T-helper 22 cell (primary cell): Measurements from ENCODE around the gene RFC2.
"Not testable (repeated sequence)": the region's sequence is repeated elsewhere in the genome, so short reads cannot be mapped to it uniquely, and the experiment has no call there.

Source experiments
- DNase-seq: peaks from one replicate; pipeline ENCODE4 v3.0.0-alpha.2; 2020; ENCODE audit warnings: low read depth

The RFC2 gene

GRCh38 chr7:74248156-74248555 is 6.0 kb downstream of the RFC2 start:
- no peak for DNase-seq

DNA sequence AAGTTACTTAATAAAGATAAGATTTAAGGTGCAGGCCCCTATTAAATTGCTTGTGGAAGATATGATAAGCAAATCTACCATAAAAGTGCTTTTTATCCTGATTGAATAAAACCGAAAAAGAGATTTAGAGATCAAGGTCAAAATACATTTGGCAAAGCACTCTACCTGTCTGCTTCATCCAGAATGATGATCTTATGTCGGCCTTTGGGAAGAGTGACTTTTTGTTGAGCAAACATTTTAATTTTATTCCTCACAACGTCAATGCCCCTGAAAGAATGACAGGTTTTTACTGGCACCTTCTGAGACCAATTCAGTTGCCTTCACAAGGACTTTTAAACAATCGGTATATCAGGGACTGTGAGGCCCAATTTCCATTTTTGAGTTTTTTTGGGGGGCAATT is 7.7 kb downstream of the RFC2 start:
- DNase-seq, result no peak

GRCh38 chr7:74242122-74242443 is 12.1 kb downstream of the RFC2 start:
- no peak for DNase-seq

DNA sequence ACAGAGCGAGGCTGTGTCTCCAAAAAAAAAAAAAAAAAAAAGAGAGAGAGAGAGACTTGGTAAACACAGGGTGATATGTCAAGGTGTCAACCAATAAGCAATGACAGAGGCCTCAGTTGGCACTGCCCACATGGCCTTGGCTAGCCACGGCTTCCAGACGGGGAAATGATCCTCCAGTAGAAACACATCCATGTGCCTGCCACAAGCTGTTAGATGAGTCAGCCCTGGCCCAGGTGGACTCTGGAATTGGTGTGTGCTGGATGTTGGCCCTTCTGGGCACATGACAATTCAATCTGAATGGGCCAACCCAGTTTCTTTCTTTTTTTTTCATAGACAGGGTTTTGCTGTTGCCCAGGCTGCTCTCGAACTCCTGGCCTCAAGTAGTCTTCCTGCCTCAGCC is 13.7 kb downstream of the RFC2 start:
- DNase-seq, result no peak

- DNase-seq, result no peak
Measured at GRCh38 chr7:74236284-74236683, 17.9 kb downstream of the RFC2 start.

GRCh38 chr7:74235518-74236268 is 18.5 kb downstream of the RFC2 start:
- no peak for DNase-seq

- DNase-seq, result no peak
Measured at GRCh38 chr7:74233655-74234285, 20.4 kb downstream of the RFC2 start.

GRCh38 chr7:74231232-74231590 is 23.0 kb downstream of the RFC2 start:
- DNase-seq, result no peak

DNA sequence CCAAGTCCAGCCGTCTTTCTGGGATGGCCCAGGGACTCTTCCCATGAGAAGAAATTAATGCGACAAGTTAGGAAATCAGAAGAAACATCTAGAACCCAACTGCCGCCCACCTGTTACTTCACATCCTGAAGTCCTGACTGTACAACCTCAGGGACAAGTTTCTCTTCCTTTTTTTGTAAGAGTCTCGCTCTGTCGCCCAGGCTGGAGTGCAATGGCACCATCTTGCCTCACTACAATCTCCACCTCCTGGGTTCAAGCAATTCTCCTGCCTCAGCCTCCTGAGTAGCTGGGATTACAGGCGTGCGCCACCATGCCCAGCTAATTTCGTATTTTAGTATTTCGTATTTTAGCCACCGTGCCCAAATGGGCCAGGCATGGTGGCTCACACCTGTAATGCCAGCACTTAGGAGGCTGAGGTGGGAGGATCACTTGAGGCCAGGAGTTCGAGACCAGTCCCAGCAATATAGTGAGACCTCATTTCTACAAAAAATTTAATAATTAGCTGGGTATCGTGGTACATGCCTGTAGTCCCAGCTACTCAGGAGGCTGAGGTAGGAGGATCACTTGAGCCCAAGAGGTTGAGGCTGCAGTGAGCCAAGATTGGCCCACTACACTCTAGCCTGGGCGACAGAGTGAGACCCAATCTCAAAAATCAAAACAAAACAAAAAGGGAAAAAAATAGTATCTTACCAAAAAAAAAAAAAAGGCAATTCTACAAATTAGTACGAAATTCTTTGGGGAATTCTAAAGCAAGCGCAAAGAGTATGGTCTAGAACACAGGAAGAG is 23.6 kb downstream of the RFC2 start:
- DNase-seq, result no peak

- DNase-seq, result no peak
Measured at GRCh38 chr7:74228951-74229900, 25.0 kb downstream of the RFC2 start.

DNA sequence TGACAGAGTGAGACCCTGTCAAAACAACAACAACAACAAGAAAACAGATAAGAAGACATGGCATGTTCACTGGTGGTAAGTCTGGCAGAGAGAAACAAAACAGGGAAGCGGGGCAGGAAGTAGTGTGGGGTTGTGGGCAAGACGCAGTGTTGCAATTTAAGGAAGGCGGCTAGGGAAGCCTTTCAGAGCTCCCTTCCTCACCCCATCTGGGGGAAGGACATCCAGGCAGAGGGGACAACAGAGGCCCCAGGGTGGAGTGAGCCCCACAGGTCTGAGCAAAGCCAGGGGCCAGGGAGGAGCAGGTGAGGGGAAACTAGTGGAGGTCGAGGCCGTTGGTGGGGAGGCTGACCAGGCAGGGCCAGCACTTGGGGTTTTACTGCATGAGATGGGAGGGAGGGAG is 27.6 kb downstream of the RFC2 start:
- DNase-seq, result no peak

DNA sequence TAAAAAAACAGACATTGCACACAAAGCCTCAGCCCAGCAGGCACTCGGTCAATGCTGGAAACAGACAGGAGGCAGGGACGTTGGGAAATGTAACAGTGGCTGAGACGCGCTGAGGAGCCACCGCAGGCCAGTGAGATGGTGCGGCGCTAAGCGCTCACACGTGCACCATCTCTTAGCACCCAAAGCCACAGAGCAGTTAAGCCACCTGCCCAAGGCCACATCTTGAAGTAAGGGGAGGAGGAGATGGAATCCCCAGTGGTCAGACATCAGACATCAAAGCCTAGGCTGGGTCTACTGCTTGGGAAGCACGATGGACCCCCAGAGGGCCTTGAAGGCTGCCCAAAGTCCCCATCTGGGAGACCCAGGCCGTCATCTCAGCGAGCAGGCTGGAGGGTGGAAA is 28.8 kb downstream of the RFC2 start:
- DNase-seq, result no peak

- DNase-seq, result not testable (repeated sequence)
Measured at GRCh38 chr7:74224907-74225306, 29.3 kb downstream of the RFC2 start.

DNA sequence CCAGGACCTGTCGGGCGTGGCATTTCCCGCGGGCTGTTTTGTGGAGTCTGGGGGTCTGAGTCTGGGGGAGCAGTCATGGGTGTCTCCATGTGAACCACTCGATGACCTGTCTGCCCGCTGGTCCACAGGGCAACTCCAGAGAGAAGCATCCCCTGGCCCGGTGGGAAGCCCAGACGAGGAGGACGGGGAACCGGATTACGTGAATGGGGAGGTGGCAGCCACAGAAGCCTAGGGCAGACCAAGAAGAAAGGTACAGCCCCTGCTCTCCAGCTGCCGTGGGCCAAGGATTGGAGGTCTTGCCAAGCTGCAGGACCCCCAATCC is 29.7 kb downstream of the RFC2 start:
- DNase-seq, result no peak

GRCh38 chr7:74223711-74224510 is 30.3 kb downstream of the RFC2 start:
- DNase-seq, result no peak

- DNase-seq, result no peak
Measured at GRCh38 chr7:74222851-74223710, 31.1 kb downstream of the RFC2 start.

GRCh38 chr7:74221713-74222112 is 32.5 kb downstream of the RFC2 start:
- DNase-seq, result no peak

GRCh38 chr7:74220229-74220628 is 34.0 kb downstream of the RFC2 start:
- no peak for DNase-seq

DNA sequence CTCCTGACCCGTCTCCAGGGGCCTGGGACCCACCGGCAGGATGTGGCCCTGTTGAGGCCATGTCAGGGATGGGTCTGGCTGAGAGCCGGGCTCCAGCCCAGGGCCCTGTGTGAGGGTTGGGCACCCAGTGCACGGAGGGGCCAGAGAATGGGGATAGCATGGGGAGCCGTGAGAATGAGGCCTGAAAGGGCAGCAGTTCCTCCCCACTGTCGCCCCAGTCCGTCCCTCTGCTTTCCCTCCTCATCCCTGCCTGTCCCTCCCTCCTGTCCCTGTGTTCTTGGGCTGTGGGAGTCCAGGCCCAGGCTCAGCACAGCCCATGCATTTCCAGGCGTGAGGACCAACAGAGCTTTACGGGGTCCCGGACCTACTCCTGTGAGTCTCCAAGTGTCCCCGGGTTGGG is 34.8 kb downstream of the RFC2 start:
- no peak for DNase-seq

- no peak for DNase-seq
Measured at GRCh38 chr7:74218343-74218698, 35.9 kb downstream of the RFC2 start.
